Thyroid gland (tissue), 4 donors: ENCODE data around the gene ARHGAP22. TPM values are rescaled to one million over a fixed set of nuclear protein-coding genes. Genes with fewer than 3 reads are reported as not detected.

Experiments used
- DNase-seq, 2 donors: peaks; one replicate each; pipeline ENCODE4 v3.0.0-alpha.2; 2019
- H3K27ac ChIP-seq, 3 donors: fragments of 200-600 bp; sonication (generic); 1 replicate in 2 of 3; 2 replicates in 1 of 3; pipeline ENCODE4 v1.5.1; 2016 to 2019; ENCODE audit warnings: mild to moderate bottlenecking in 1 of 3, moderate library complexity in 1 of 3
- H3K27me3 ChIP-seq: fragments of 200-600 bp; sonication (generic); one replicate; pipeline ENCODE4 v1.5.1; 2019
- H3K36me3 ChIP-seq, 2 donors: fragments of 200-600 bp; sonication (generic); one replicate each; pipeline ENCODE4 v1.5.1; 2016 to 2019
- H3K4me1 ChIP-seq, 2 donors: fragments of 200-600 bp; sonication (generic); one replicate each; pipeline ENCODE4 v1.5.1; 2017 to 2019
- H3K4me3 ChIP-seq, 3 donors: fragments of 200-600 bp; sonication (generic); replicated peaks in 1 of 3; 1 replicate in 2 of 3; 2 replicates in 1 of 3; pipeline ENCODE4 v1.5.1; 2016; ENCODE audit warnings: mild to moderate bottlenecking in 1 of 3
- H3K9me3 ChIP-seq: fragments of 200-600 bp; sonication (generic); one replicate; pipeline ENCODE4 v1.5.1; 2017
- CTCF ChIP-seq, 6 experiments: fragments of 200-600 bp in 3 of 6; fragments of 450-650 bp in 3 of 6; sonication (generic) in 3 of 6; IDR thresholded peaks; one replicate each; pipeline ENCODE4 v1.5.1; 2016 to 2019; ENCODE audit warnings: antibody characterized with exemption in 6 of 6, mild to moderate bottlenecking in 2 of 6, inconsistent platforms in 1 of 6, moderate library complexity in 1 of 6
- POLR2A ChIP-seq, 2 donors: fragments of 450-650 bp; IDR thresholded peaks; one replicate each; pipeline ENCODE4 v1.6.1; 2017; ENCODE audit warnings: antibody characterized with exemption in 2 of 2, mild to moderate bottlenecking in 2 of 2, moderate library complexity in 1 of 2
- WGBS, 2 donors: methylation state at CpG; one replicate each; pipeline ENCODE4 v1.1.5; 2017; 5-methylcytosine and 5-hydroxymethylcytosine counted together
- intact Hi-C: fragments of 100-400 bp; cut with DNase I; formaldehyde crosslinking; loops from one replicate; pipeline ENCODE4 v1.15.1; 2023
- total RNA-seq, 4 donors: library from RNA; depleted of rRNA; stranded (reverse); fragments of >200 nt; gene quantifications; one replicate each; pipeline ENCODE4 v1.2.3, GENCODE V29; 2016

The ARHGAP22 gene
- total RNA-seq, 4 donors from 2014 or later, result 3.4 to 29.5 (median 19.1) TPM

DNA sequence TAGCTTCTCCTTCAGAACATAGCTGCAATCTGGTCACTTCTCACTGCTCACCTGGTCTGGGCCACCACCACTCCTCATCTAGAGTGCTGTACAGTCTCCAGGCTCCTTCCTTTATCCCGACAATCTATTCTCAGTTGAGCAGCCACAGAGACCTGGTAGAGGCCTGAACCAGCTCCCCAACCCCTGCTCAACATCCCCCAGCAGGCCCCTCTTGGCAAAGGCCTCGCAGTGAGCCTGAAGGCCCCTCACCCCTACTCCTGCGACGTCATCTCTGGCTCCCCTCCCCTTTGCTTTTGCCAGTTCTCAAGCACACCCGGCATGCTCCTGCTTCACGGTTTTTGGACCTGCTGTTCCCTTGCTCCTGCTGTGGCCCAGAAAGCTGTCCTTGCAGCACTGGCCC lies 113.9 kb downstream of the ARHGAP22 start:
- intact Hi-C loops, result no loop called here
- DNase-seq, result no peak
- Histone ChIP-seq H3K4me1 (peaks cover 0 to 6% of the 10 kb centered on the region in 2 donors), H3K9me3 (no peaks in the 10 kb centered on the region), H3K27ac (no peak overlapping the region), H3K27me3 (no peaks in the 10 kb centered on the region), H3K36me3 (no peaks in the 10 kb centered on the region), H3K4me3 (no peak overlapping the region)
- TF ChIP-seq CTCF (IDR thresholded peaks at IDR 0.05) (no peak), POLR2A (IDR thresholded peaks at IDR 0.05) (no peak)
- WGBS, 2 donors, result 39 to 46% methylated on average over 6 of the region's 6 CpGs

DNA sequence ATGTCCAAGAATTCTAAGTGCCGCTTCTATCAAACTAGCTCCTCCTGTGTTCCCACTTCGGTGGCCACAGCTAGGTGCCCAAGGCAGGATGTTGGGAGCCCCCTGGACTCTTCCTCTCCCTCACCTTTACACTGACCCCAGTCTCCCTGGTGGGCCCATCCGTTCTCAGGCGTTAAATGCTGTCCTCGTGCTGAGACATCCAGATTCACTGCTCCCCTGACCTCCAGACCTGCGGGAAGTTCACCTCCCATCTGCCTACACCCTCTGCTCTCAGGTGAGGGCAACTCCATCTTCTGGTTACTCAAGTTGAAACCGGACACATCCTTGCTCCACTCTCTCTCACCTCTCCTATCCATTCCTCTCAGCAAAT lies 114.3 kb downstream of the ARHGAP22 start:
- Histone ChIP-seq H3K27ac (no peak overlapping the region), H3K4me1 (peaks cover 4 to 6% of the 10 kb centered on the region in 2 donors), H3K9me3 (no peaks in the 10 kb centered on the region), H3K4me3 (no peak overlapping the region), H3K27me3 (no peaks in the 10 kb centered on the region), H3K36me3 (no peaks in the 10 kb centered on the region)
- 84 to 90% methylated on average over 7 of the region's 7 CpGs for WGBS, 2 donors
- intact Hi-C loops, result no loop called here
- TF ChIP-seq POLR2A (IDR thresholded peaks at IDR 0.05) (no peak), CTCF (IDR thresholded peaks at IDR 0.05) (no peak)
- DNase-seq, result no peak

GRCh38 chr10:48489099-48489498 lies 115.8 kb downstream of the ARHGAP22 start:
- H3K4me3 ChIP-seq, result no peak overlapping the region
- H3K27ac ChIP-seq, result no peak overlapping the region
- H3K27me3 ChIP-seq, result no peaks in the 10 kb centered on the region
- H3K36me3 ChIP-seq, result no peaks in the 10 kb centered on the region
- DNase-seq, result no peak
- H3K4me1 ChIP-seq, result peaks cover 8 to 18% of the 10 kb centered on the region in 2 donors
- 91 to 100% methylated on average over 1 of the region's 1 CpG for WGBS, 2 donors
- TF ChIP-seq CTCF (IDR thresholded peaks at IDR 0.05) (no peak), POLR2A (IDR thresholded peaks at IDR 0.05) (no peak)
- intact Hi-C loops, result no loop called here
- no peaks in the 10 kb centered on the region for H3K9me3 ChIP-seq

DNA sequence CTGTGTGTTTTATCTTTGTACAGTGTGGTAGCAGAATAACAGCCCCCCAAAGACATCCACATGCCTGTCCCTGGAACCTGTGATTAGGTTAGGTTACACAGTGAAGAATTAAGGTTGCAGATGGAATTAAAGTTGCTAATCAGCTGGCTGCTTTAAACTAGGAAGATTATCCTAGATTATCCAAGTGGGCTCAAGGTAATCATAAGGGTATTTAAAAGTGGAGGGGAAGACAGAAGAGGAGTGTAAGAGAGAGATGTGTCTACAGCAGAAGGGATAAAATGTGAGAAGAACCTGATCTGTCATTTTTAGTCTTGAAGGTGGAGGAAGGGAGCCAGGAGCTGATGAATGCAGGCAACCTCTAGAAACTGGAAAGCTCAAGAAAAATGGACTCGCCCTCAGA lies 117.6 kb downstream of the ARHGAP22 start:
- DNase-seq, result no peak
- Histone ChIP-seq H3K27me3 (no peaks in the 10 kb centered on the region), H3K4me1 (peaks cover 8 to 21% of the 10 kb centered on the region in 2 donors), H3K4me3 (no peak overlapping the region), H3K27ac (no peak overlapping the region), H3K9me3 (no peaks in the 10 kb centered on the region), H3K36me3 (no peaks in the 10 kb centered on the region)
- WGBS, 2 donors, result 91 to 100% methylated on average over 1 of the region's 1 CpG
- no peak for TF ChIP-seq CTCF (IDR thresholded peaks at IDR 0.05)
- no peak for TF ChIP-seq POLR2A (IDR thresholded peaks at IDR 0.05)
- intact Hi-C loops, result no loop called here

- H3K4me3 ChIP-seq, result no peak overlapping the region
- intact Hi-C loops, result no loop called here
- H3K27ac ChIP-seq, result peak overlapping the region in 2 of 3 donors; percentile 63 to 78
- H3K9me3 ChIP-seq, result no peaks in the 10 kb centered on the region
- no peak for TF ChIP-seq CTCF (IDR thresholded peaks at IDR 0.05)
- TF ChIP-seq POLR2A (IDR thresholded peaks at IDR 0.05), result no peak
- peaks cover 8 to 21% of the 10 kb centered on the region in 2 donors for H3K4me1 ChIP-seq
- no peak for DNase-seq
- H3K27me3 ChIP-seq, result no peaks in the 10 kb centered on the region
- no peaks in the 10 kb centered on the region for H3K36me3 ChIP-seq
Observed at GRCh38 chr10:48485711-48486110, 119.2 kb downstream of the ARHGAP22 start.
